K562 (cell line): Measurements from ENCODE around the gene CTSL. TPM values are rescaled to one million over a fixed set of nuclear protein-coding genes. Genes with fewer than 3 reads are reported as not detected.

Experiments used
- ATAC-seq: fragments of 200-7000 bp; cut with Tn5 transposase; 3 replicates; pipeline ENCODE4 v1.9.1; 2020; ENCODE audit warnings: moderate library complexity
- BruUV-seq: library from RNA; stranded (reverse); fragments of 400-500 nt; replicated peaks from 2 replicates; lab custom pipeline; 2021; lab: Mats Ljungman, UMichigan
- CTCF ChIA-PET: fragments of 300-600 bp; formaldehyde crosslinking; extraction: SDS; loops from one replicate; lab custom pipeline; 2021; ENCODE audit warnings: low intra/inter-chr PET ratio; lab: Yijun Ruan, JAX
- POLR2A ChIA-PET: fragments of 300-600, 350-650 bp; sonication (Branson Sonifier 250); formaldehyde crosslinking; extraction: SDS; loops from one replicate; lab custom pipeline; 2021; ENCODE audit warnings: antibody characterized with exemption, inconsistent platforms; lab: Yijun Ruan, JAX
- DNase-seq, 4 experiments: peaks; one replicate each; pipeline versions ENCODE4 v3.0.0 to v3.0.0-alpha.2; 2011 to 2018; ENCODE audit warnings: low spot score in 3 of 4, mixed read lengths in 3 of 4; ENCODE audit errors: extremely low read depth in 1 of 4
- FAIRE-seq: peaks from 2 replicates; lab custom pipeline; 2011; peaks lifted over from hg19 to GRCh38; lab: Jason Lieb, UNC
- H2AFZ ChIP-seq: 2 replicates; pipeline ENCODE4 v1.6.0; 2011; ENCODE audit warnings: low read depth, low read length, control low read depth, inconsistent platforms
- H3K27ac ChIP-seq: fragments of 200-600 bp; 3 replicates; pipeline ENCODE4 v1.8.0; 2011; ENCODE audit warnings: low read depth, mild to moderate bottlenecking, control low read depth, inconsistent platforms, low read length, moderate library complexity, mixed read lengths; ENCODE audit errors: extremely low read depth
- H3K27me3 ChIP-seq, 2 experiments: fragments of 300-600 bp in 1 of 2; 2 replicates in 1 of 2; 3 replicates in 1 of 2; pipeline versions ENCODE4 v1.6.0 to v1.8.0; 2011; ENCODE audit warnings: inconsistent platforms in 2 of 2, low read length in 2 of 2, mild to moderate bottlenecking in 1 of 2, mixed read lengths in 1 of 2, moderate library complexity in 1 of 2; ENCODE audit not compliant: control insufficient read depth in 2 of 2, insufficient read depth in 2 of 2
- H3K36me3 ChIP-seq: fragments of 300-600 bp; 3 replicates; pipeline ENCODE4 v1.8.0; 2011; ENCODE audit warnings: mild to moderate bottlenecking, low read length, inconsistent platforms; ENCODE audit not compliant: control insufficient read depth, insufficient read depth
- H3K4me1 ChIP-seq, 2 experiments: fragments of 200-600 bp in 1 of 2; replicated peaks in 1 of 2; 2 replicates in 1 of 2; 3 replicates in 1 of 2; pipeline versions ENCODE4 v1.5.1 to v1.8.0; 2011; ENCODE audit warnings: inconsistent platforms in 2 of 2, low read length in 2 of 2, mild to moderate bottlenecking in 1 of 2, mixed read lengths in 1 of 2, moderate library complexity in 1 of 2; ENCODE audit not compliant: control insufficient read depth in 2 of 2, insufficient read depth in 2 of 2
- H3K4me2 ChIP-seq: 2 replicates; pipeline ENCODE4 v1.6.1; 2011; ENCODE audit warnings: low read length, control low read depth, inconsistent platforms, mixed read lengths; ENCODE audit not compliant: insufficient read depth
- H3K4me3 ChIP-seq: fragments of 200-600 bp; sonication (generic), shearing (Covaris generic); 2 replicates; pipeline ENCODE4 v1.5.1; 2016; ENCODE audit warnings: control low read depth, inconsistent platforms
- H3K79me2 ChIP-seq: fragments of 200-600 bp; 3 replicates; pipeline ENCODE4 v1.8.0; 2011; ENCODE audit warnings: low read length, inconsistent platforms; ENCODE audit not compliant: control insufficient read depth, insufficient read depth
- H3K9ac ChIP-seq, 2 experiments: 2 replicates each; pipeline versions ENCODE4 v1.6.0 to v1.6.1; 2011; ENCODE audit warnings: low read depth in 2 of 2, low read length in 2 of 2, control low read depth in 1 of 2, inconsistent platforms in 1 of 2, mild to moderate bottlenecking in 1 of 2, mixed read lengths in 1 of 2; ENCODE audit not compliant: insufficient read depth in 1 of 2
- H3K9me1 ChIP-seq: one replicate; pipeline ENCODE4 v1.6.0; 2011; ENCODE audit warnings: inconsistent platforms, mild to moderate bottlenecking, low read length, moderate library complexity; ENCODE audit not compliant: control insufficient read depth, insufficient read depth
- H3K9me3 ChIP-seq: replicated peaks from 2 replicates; pipeline ENCODE4 v1.5.1; 2011; ENCODE audit warnings: low read depth, low read length, inconsistent platforms; ENCODE audit not compliant: control insufficient read depth, insufficient read depth
- H4K20me1 ChIP-seq: replicated peaks from 2 replicates; pipeline ENCODE4 v1.6.1; 2011; ENCODE audit warnings: low read length, inconsistent platforms, mixed read lengths; ENCODE audit not compliant: control insufficient read depth, insufficient read depth
- SMAD2 ChIP-seq: fragments of 150-350 bp; IDR thresholded peaks from 2 replicates; pipeline ENCODE4 v1.6.1; 2014; ENCODE audit warnings: low read depth, mild to moderate bottlenecking, low read length
- STAG1 ChIP-seq: sonication (generic); formaldehyde crosslinking; IDR thresholded peaks from 2 replicates; pipeline ENCODE4 v1.5.0; 2020; ENCODE audit warnings: missing genetic modification reagents, borderline replicate concordance
- WGBS: fragments of 100-300 bp; shearing (Covaris generic); methylation state at CpG from one replicate; pipeline ENCODE4 v1.1.6; 2016; ENCODE audit warnings: low coverage, mixed read lengths; ENCODE audit not compliant: insufficient coverage; ENCODE audit errors: missing lambda C conversion rate; 5-methylcytosine and 5-hydroxymethylcytosine counted together
- in situ Hi-C: fragments of 300-500 bp; cut with MboI; formaldehyde crosslinking; loops from 4 replicates; pipeline ENCODE4 v1.15.0; 2018; ENCODE audit warnings: inconsistent platforms, mixed read lengths
- intact Hi-C: fragments of 100-400 bp; cut with micrococcal nuclease; formaldehyde crosslinking; loops from 2 replicates; pipeline ENCODE4 v1.14.2; 2022
- polyA plus RNA-seq, 8 experiments: library from polyadenylated mRNA; depleted of rRNA in 4 of 8; stranded (reverse) in 5 of 8; unstranded in 3 of 8; fragments of >200 nt; fragmentation: Nextera tagmentation in 2 of 8; fragmentation: Illumina TruSeq in 1 of 8; extraction: Ambion mirVana in 2 of 8; extraction: Trizol in 1 of 8; gene quantifications; 2 replicates each; pipeline versions ENCODE4 v1.2.1 to v1.2.3, GENCODE V29; 2011 to 2014; ENCODE audit warnings: inconsistent platforms in 1 of 8, missing spikeins in 1 of 8
- total RNA-seq, 7 experiments: library from RNA; depleted of rRNA in 6 of 7; stranded (reverse); fragments of >200 nt in 6 of 7; fragmentation: Illumina TruSeq in 2 of 7; extraction: Trizol in 2 of 7; gene quantifications; 2 replicates each; pipeline versions ENCODE4 v1.2.1 to v1.2.3, GENCODE V29; 2011 to 2021; ENCODE audit warnings: low replicate concordance in 1 of 7

The CTSL gene
- total and polyA plus RNA-seq, 9 of the 15 experiments (the other 6 are each of a cell fraction or from before 2014, with no cell fraction given), result 55.9 to 165 (median 93.7) TPM

DNA sequence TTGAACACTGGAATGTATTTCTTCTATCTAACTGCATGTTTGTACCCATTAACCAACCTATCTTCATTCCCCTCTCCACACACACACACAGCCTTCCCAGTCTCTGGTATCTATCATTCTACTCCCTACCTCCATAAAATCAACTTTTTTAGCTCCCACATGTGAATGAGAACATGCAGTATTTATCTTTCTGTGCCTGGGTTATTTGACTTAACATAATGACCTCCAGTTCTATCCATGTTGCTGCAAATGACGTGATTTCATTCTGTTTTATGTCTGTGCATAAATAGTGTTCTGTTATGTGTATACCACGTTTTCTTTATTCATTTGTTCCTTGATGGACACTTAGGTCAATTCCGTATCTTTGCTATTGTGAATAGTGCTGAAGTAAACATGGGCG is 38.7 kb upstream of the CTSL start:
- Histone ChIP-seq H2AFZ (no peak overlapping the region), H3K4me1 (peaks cover 10 to 14% of the 10 kb centered on the region in 2 experiments; a peak in 4 of 5 replicates), H3K79me2 (no peaks in the 10 kb centered on the region), H3K4me2 (no peak overlapping the region), H3K27me3 (no peaks in the 10 kb centered on the region), H3K4me3 (no peak overlapping the region), H3K27ac (no peak overlapping the region), H3K9me1 (no peaks in the 10 kb centered on the region), H3K9ac (no peak overlapping the region), H4K20me1 (no peaks in the 10 kb centered on the region), H3K9me3 (no peaks in the 10 kb centered on the region), H3K36me3 (peaks cover 25% of the 10 kb centered on the region)
- POLR2A ChIA-PET, result interaction anchor here (1.5 kb wide), 1 partner anchor 27 kb away, joined by 5 read pairs; no protein-coding TSS in a partner anchor
- ATAC-seq, result no peak
- no TSS peak for BruUV-seq
- no peak for TF ChIP-seq STAG1 (CRISPR knock-in tag)
- FAIRE-seq, result no peak
- intact Hi-C loops, result loop anchor here (2.0 to 10.0 kb wide), 2 partner anchors 40 to 358 kb away; partner anchors contain the start of gene CTSL
- DNase-seq, result no peak
- 64% methylated on average over 4 of the region's 4 CpGs for WGBS
- in situ Hi-C loops, result loop anchor here (25.0 kb wide), 1 partner anchor 625 kb away; no protein-coding TSS in a partner anchor
- CTCF ChIA-PET, result no interaction called here

DNA sequence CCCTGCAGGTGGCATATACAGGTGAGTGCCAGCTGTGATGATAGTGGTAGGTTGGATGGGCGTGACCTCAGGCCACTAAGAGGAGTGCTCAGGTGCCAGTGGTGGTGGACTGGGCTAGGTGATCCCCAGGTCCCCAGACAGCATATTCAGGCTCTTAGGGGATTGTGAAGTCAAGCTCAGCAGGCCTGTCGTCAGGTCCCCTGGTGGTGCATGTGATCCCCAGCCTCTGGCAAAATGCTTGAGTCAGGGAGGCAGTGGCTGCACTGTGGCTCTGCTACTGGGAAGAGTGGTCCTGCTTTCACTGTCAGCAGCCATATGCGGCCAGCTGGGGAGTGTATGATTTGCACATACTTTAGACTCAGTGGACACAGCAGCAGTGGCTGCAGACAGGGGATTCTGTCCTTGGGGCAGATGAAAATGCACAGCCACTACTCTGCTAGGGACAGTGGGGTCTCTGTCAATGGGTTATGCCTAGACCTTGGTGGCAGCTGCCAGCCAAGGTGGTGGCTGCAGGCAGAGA is 31.6 kb upstream of the CTSL start:
- in situ Hi-C loops (loop anchor here (25.0 kb wide), 1 partner anchor 618 kb away; no protein-coding TSS in a partner anchor), intact Hi-C loops (no loop called here)
- Histone ChIP-seq H4K20me1 (no peaks in the 10 kb centered on the region), H2AFZ (no peak overlapping the region), H3K36me3 (peaks cover 25% of the 10 kb centered on the region), H3K27me3 (no peaks in the 10 kb centered on the region), H3K4me1 (no peaks in the 10 kb centered on the region), H3K79me2 (no peaks in the 10 kb centered on the region), H3K4me3 (no peak overlapping the region), H3K9me3 (0 out of 2 replicates have a peak, but pooled peaks cover 3% of the 10 kb centered on the region), H3K9me1 (no peaks in the 10 kb centered on the region), H3K9ac (no peak overlapping the region), H3K4me2 (no peak overlapping the region), H3K27ac (no peak overlapping the region)
- DNase-seq (no peak), ATAC-seq (no peak), FAIRE-seq (no peak)
- 93% methylated on average over 2 of the region's 3 CpGs for WGBS
- BruUV-seq, result no TSS peak
- CTCF ChIA-PET, result no interaction called here
- POLR2A ChIA-PET, result no interaction called here
- no peak for TF ChIP-seq SMAD2
